Stimulated activated CD4-positive, alpha-beta T cell treated with anti-CD3 and anti-CD28 coated beads, Interleukin-15, amount 100 ng/mL, for 1 hour (primary cell): ENCODE measurements around the gene MBD3L1.

Source experiments
- DNase-seq, 2 donors: peaks; one replicate each; pipeline ENCODE4 v3.0.0-alpha.2; 2020; ENCODE audit warnings: low read depth in 1 of 2, low spot score in 1 of 2

The MBD3L1 gene

GRCh38 chr19:8832132-8833021, at the start of gene MBD3L1, which contains the start of gene ZNF558:
Gene MBD3L1, plus strand, starts transcription at chr19:8832377. Its CDS starts 10,302 bp downstream, at chr19:8842679.
Gene ZNF558, minus strand, starts transcription at chr19:8832304. Its CDS starts 9,645 bp downstream, at chr19:8822659.
- DNase-seq = peak; percentile 98 to 99

- no peak for DNase-seq
These were observed 37.4 kb upstream of the MBD3L1 start for GRCh38 chr19:8794823-8795222.

- no peak for DNase-seq
These were observed 25.5 kb upstream of the MBD3L1 start for GRCh38 chr19:8806661-8807060.

- no peak for DNase-seq
These were observed 20.6 kb upstream of the MBD3L1 start for GRCh38 chr19:8811315-8812172.

GRCh38 chr19:8814176-8814575, 18.0 kb upstream of the MBD3L1 start:
- no peak for DNase-seq

GRCh38 chr19:8815780-8816179, 16.4 kb upstream of the MBD3L1 start:
- DNase-seq = no peak

GRCh38 chr19:8820234-8820633, 11.9 kb upstream of the MBD3L1 start:
- no peak for DNase-seq

- DNase-seq = no peak
These were observed 10.4 kb upstream of the MBD3L1 start for GRCh38 chr19:8821748-8822241.

GRCh38 chr19:8826371-8826770, 5.8 kb upstream of the MBD3L1 start:
- DNase-seq = no peak

- no peak for DNase-seq
These were observed 4.9 kb upstream of the MBD3L1 start for GRCh38 chr19:8827277-8827676.

- no peak for DNase-seq
These were observed 804 bp upstream of the MBD3L1 start for GRCh38 chr19:8831373-8831772.

- no peak for DNase-seq
These were observed 395 bp upstream of the MBD3L1 start for GRCh38 chr19:8831832-8832131.

GRCh38 chr19:8835446-8835845, 3.3 kb downstream of the MBD3L1 start:
- DNase-seq = no peak

GRCh38 chr19:8835877-8836276, 3.7 kb downstream of the MBD3L1 start:
- DNase-seq = no peak

GRCh38 chr19:8840708-8841107, 8.5 kb downstream of the MBD3L1 start:
- no peak for DNase-seq

GRCh38 chr19:8846819-8847218, 14.6 kb downstream of the MBD3L1 start:
- DNase-seq = no peak

- no peak for DNase-seq
These were observed 17.1 kb downstream of the MBD3L1 start for GRCh38 chr19:8849232-8849631.

- DNase-seq = no peak
These were observed 18.3 kb downstream of the MBD3L1 start for GRCh38 chr19:8850488-8850887.

- no peak for DNase-seq
These were observed 26.1 kb downstream of the MBD3L1 start for GRCh38 chr19:8858260-8858659.

GRCh38 chr19:8866344-8866743, 34.2 kb downstream of the MBD3L1 start:
- DNase-seq = no peak

GRCh38 chr19:8877854-8878705, 45.9 kb downstream of the MBD3L1 start:
- DNase-seq = no peak
